ENCODE data around the gene KCNJ6. TPM values are rescaled to one million over a fixed set of nuclear protein-coding genes. Genes with fewer than 3 reads are reported as not detected.

KCNJ6 gene
- total and polyA plus RNA-seq, 9 of the 15 experiments (the other 6 are each of a cell fraction or from before 2014, with no cell fraction given), result 0.06 to 0.21 (median 0.13) TPM; not detected in 1

GRCh38 chr21:37566790-37567615 lies 349.3 kb downstream of the KCNJ6 start (continued):
- TF ChIP-seq VEZF1 (CRISPR knock-in tag; IDR thresholded peaks at IDR 0.05), result peak; percentile 54
- TF ChIP-seq CLOCK (CRISPR knock-in tag; IDR thresholded peaks at IDR 0.05; ENCODE audit: borderline replicate concordance), result 0 out of 2 replicates have a peak, but pooled peaks have one; percentile 59
- peak; percentile 69 for TF ChIP-seq SOX6 (IDR thresholded peaks at IDR 0.05)
- TF ChIP-seq MBD1 (CRISPR knock-in tag; IDR thresholded peaks at IDR 0.05), result 0 out of 2 replicates have a peak, but pooled peaks have one; percentile 79
- no peak for TF ChIP-seq ZNF699 (CRISPR knock-in tag; IDR thresholded peaks at IDR 0.05; ENCODE audit: insufficient replicate concordance)
- no peak for TF ChIP-seq BRF1 (IDR thresholded peaks at IDR 0.05; ENCODE audit: borderline replicate concordance, extremely low read depth, insufficient read length)
- TF ChIP-seq KLF16 (IDR thresholded peaks at IDR 0.05), result no peak
- TF ChIP-seq MYNN (IDR thresholded peaks at IDR 0.05), result no peak
- no peak for TF ChIP-seq MYNN (CRISPR knock-in tag; IDR thresholded peaks at IDR 0.05)
- no peak for TF ChIP-seq USF2 (CRISPR knock-in tag; IDR thresholded peaks at IDR 0.05)
- TF ChIP-seq AFF4 (CRISPR knock-in tag; IDR thresholded peaks at IDR 0.05), result no peak
- TF ChIP-seq FOXJ3 (CRISPR knock-in tag; IDR thresholded peaks at IDR 0.05), result no peak
- peak; percentile 99 for TF ChIP-seq DMBX1 (CRISPR knock-in tag; IDR thresholded peaks at IDR 0.05; ENCODE audit: borderline replicate concordance)
- TF ChIP-seq ZSCAN29 (IDR thresholded peaks at IDR 0.05), result no peak

Data from K562 (cell line).